GM21723 (cell line): ENCODE results near the gene MROH2A.

Experiments
- ATAC-seq: cut with Tn5 transposase; IDR thresholded peaks from one replicate; pipeline ENCODE4 v1.9.1; 2021; ENCODE audit warnings: mild to moderate bottlenecking, moderate library complexity; ENCODE audit not compliant: unreplicated experiment

MROH2A gene

GRCh38 chr2:233835230-233836186 is 57.4 kb downstream of the MROH2A start:
- ATAC-seq = no peak

GRCh38 chr2:233836359-233836758 is 58.2 kb downstream of the MROH2A start:
- ATAC-seq = no peak

GRCh38 chr2:233837694-233838229 is 59.6 kb downstream of the MROH2A start:
- ATAC-seq = no peak

GRCh38 chr2:233838251-233838650 is 60.1 kb downstream of the MROH2A start:
- no peak for ATAC-seq

GRCh38 chr2:233838726-233839446 is 60.8 kb downstream of the MROH2A start:
- no peak for ATAC-seq

GRCh38 chr2:233839447-233839820 is 61.3 kb downstream of the MROH2A start:
- no peak for ATAC-seq

GRCh38 chr2:233840520-233840919 is 62.4 kb downstream of the MROH2A start:
- ATAC-seq = no peak

- no peak for ATAC-seq
Measured at GRCh38 chr2:233841183-233841582, 63.1 kb downstream of the MROH2A start.

- ATAC-seq = no peak
Measured at GRCh38 chr2:233844064-233844807, 66.1 kb downstream of the MROH2A start.

GRCh38 chr2:233844836-233845235 is 66.7 kb downstream of the MROH2A start:
- ATAC-seq = no peak

- ATAC-seq = no peak
Measured at GRCh38 chr2:233845301-233846060, 67.4 kb downstream of the MROH2A start.

- ATAC-seq = no peak
Measured at GRCh38 chr2:233846387-233847247, 68.5 kb downstream of the MROH2A start.

- ATAC-seq = no peak
Measured at GRCh38 chr2:233847248-233847898, 69.2 kb downstream of the MROH2A start.

- ATAC-seq = no peak
Measured at GRCh38 chr2:233848276-233848675, 70.1 kb downstream of the MROH2A start.

- no peak for ATAC-seq
Measured at GRCh38 chr2:233849607-233850271, 71.6 kb downstream of the MROH2A start.

- no peak for ATAC-seq
Measured at GRCh38 chr2:233850745-233851144, 72.6 kb downstream of the MROH2A start.

- ATAC-seq = no peak
Measured at GRCh38 chr2:233851169-233851568, 73.0 kb downstream of the MROH2A start.

GRCh38 chr2:233852056-233852455 is 73.9 kb downstream of the MROH2A start:
- ATAC-seq = no peak
